GM21390 (cell line): Measurements from ENCODE around the gene PXYLP1.

Experiments
- ATAC-seq: cut with Tn5 transposase; IDR thresholded peaks from one replicate; pipeline ENCODE4 v1.9.1; 2021; ENCODE audit not compliant: unreplicated experiment

Gene PXYLP1

DNA sequence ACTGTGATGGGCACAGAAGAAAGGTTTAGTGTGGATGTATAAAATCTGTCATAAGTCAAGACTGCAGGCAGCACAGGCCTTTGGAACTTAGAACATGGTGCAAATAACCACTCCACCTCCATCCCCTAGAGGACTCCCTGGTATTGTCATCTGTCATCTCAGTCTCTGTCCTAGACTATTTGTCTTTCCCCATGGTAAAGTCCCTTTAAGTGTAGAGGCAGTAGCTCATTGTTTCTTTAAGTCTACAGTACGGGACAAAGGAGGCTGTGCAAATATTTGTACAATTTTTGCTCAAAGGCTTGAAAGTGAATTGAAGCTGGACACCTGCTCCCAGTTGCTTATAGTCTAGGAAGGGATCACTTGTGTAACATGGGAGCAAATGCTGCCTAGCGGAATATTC lies 3.2 kb upstream of the PXYLP1 start:
- ATAC-seq: no peak

DNA sequence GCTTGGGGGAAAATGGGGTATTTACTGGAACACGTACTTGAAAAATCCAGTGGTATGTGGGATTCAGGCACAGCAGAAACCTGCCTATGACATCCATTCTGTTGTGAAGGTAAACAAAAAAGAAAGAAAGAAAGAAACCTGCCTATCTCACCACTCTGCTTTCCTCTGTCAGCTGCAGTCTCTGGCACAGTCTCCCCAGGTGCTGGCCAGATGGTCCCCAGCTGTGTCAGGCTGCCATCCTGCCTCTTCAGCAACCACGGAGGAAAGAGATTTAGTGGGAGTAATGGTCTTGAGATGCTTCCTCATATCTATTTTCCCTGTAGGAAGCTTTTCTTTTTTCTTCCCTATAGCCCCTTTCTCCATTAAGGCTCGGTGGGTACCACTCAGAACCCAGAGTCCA lies 2.5 kb upstream of the PXYLP1 start:
- ATAC-seq: no peak

DNA sequence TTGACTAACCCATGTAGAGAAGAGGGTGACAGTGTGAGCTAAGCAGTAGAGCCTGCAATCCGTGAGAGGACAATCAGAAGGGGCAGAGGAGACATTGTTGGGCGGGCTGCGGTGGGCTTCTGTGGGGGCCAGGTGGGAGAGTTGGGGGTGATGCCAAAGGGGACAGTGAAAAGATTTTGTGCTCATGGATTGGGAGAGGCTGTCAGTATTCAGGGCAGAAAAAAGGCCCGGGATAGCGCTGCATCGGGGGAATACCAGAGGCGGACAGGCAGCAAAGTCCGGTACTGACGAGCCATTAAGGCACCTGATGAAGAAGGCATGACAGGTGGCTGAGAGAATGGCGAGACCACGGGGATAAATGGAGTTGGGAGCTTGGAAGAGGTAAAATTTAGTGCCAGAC lies 1.3 kb upstream of the PXYLP1 start:
- no peak for ATAC-seq

DNA sequence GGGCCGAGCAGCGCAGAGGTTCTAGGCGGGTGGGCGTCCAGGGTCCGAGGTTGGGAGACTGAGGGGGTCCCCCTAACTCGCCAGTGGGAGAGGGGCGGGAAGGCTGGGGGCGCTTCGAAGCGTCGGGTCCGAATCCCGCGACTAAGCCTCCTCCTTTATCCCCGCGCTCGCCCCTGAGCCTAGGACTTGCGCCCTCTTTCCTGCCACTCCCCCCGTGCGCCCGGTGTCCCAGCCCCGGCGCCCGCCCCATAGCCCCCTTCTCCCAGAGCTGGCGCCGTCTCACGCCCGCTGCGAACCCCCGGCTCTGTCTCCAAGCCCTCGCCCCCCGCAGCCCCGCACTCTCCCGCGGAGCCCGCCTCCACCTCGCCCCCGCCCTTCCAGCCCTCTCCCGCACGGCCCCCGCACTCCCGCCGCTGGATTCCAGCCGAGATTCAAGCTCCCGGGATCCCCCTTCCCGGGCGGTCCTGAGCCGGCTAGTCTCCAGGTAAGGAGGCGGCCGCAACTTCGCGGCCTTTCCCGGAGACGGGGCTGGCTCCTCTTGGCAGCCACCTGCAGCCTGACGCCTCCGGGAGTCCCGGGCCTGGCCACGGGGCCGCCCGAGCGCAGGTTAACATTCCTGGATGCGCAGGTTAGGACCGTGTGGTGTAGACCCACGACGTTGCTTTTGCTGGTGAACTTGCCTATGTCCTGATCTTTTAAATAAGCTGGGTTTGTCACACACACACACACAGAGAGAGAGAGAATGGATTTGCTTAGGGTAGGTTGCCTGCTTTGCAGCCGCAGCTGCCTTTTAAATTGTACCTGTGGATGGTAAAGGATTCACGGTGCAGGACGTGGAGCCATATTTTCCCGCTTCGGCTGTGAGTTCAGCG lies 563 bp downstream of the PXYLP1 start:
- peak; percentile 7 for ATAC-seq

DNA sequence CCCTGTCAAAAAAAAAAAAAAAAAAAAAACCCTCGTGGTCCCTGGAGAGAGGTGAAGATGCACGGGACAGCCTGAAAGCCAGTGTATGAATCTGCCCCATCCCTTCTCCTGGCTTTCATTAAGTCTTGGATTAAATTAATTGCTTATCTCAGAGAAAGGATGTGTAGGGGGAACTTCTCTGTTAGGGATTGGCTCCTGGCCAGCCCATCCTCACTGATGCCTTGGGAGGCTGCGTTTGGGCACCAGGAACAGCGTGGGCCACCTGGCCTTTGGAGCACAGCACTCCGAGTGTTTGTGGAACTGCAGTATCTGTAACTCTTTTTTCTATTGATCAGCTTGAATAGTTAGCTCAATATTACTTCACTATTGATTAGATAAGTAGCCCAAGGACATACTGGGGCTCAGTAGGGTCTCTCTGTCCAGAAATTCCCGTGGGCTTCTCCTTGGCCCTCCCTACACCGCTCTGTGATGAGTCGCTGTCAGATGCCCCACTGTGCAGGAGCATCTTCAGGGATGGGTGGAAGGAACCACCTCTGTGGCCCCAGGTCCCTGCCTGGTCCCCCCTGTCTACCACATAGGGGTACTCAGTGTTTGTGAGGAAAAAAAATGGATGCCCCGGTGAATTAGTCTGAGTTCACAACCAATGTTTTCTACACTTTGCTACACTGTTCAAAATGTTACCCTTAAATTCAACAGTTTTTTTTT lies 2.0 kb downstream of the PXYLP1 start:
- ATAC-seq: no peak

DNA sequence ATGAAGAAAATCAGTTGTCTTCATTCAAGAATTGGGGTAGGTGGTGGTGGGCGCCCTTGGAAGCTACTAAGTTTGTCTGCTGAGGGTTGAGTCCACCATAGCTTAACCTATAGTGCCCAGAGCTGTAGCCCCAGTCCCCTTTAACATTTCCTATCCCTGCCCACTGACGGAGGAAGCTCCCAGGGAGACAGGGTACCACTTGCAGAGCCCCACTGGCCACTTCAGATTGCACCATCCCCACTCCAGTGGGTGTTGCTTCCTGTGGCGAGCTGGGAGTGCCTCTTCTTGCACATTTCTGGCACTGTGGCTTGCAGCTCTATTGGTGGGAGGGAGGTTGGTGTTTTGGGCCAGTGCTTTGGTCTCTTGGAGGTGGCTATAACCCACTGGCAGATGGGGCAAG lies 2.7 kb downstream of the PXYLP1 start:
- ATAC-seq: no peak

DNA sequence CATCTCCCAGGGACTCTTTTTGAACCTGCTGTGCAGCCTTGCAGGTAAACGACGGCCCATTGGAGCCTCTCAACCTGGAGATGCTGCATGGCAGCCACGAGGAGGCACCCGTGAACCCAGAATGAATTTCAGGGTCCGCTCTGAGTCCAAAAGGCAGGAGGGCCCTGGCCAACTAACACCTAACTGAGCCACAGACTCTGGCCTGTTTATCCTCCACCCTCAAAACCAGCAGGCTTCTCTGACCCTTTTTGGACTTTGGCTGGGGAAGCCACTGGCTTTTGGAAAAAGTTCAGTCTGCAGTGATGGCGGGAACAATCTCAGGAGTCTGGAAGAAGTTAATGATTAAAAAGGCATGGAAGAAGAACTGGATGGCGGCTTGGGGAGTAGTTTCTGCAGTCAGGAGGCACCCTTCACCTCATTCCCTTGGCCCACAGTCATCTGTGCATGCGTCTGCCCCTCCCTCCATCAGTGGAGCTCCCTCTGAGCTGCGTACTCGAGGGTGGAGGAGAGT lies 4.1 kb downstream of the PXYLP1 start:
- ATAC-seq: no peak

DNA sequence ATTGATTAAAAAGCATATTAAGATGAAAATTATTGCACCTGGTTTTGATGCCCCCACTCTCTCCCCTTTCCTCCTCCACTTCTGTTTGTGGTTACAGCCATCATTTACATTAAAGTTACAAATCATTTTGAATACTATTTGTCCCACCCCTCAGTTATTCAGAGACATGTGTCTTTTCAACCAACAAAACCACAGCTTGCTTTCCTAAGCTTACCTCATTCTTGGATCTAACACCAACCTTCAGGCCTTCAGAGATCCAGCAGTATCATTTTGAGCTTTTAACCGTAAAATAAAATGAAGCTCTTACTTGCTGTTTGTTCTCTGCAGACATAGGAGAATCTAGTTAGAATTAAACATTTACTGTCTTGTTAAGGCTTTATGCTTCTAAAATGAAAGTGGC lies 4.7 kb downstream of the PXYLP1 start:
- no peak for ATAC-seq

DNA sequence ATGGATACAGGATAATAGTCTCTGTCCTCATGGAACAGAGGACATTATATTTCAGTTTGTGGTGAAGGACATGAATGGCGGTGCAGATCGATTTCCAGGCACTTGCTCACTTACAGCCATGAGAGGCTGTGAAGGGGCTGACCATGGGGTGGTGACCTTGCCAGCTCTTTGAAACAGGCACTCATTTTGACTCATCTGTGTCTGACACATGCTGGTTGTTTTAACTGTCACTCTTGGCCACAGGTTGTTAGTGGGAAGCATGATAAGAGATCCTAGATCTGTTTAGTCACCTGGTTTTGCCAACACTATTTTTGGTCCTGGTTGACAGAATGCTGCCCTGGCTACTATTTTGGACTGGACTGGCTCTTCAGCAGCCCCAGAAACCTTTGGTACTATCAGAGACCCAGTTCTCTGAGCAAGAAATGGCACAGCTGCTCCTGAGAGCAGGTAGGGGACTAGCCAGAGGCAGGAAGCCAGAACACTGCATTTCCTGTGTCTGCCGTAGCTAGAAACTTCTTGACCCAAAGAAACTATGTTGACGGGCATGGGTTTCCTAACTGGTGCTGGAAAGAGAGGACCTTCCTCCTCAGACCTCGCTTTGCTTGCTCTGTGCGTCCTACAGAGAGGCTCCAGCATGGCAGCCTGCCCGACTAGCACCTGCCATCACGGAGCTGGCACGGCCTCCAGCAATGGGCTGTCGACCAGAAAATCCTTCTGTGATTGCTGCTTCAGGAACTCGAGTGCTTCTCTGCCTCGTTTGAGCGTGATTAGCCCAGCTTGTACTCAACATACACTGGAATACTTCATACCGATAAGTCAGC lies 6.3 kb downstream of the PXYLP1 start:
- no peak for ATAC-seq

DNA sequence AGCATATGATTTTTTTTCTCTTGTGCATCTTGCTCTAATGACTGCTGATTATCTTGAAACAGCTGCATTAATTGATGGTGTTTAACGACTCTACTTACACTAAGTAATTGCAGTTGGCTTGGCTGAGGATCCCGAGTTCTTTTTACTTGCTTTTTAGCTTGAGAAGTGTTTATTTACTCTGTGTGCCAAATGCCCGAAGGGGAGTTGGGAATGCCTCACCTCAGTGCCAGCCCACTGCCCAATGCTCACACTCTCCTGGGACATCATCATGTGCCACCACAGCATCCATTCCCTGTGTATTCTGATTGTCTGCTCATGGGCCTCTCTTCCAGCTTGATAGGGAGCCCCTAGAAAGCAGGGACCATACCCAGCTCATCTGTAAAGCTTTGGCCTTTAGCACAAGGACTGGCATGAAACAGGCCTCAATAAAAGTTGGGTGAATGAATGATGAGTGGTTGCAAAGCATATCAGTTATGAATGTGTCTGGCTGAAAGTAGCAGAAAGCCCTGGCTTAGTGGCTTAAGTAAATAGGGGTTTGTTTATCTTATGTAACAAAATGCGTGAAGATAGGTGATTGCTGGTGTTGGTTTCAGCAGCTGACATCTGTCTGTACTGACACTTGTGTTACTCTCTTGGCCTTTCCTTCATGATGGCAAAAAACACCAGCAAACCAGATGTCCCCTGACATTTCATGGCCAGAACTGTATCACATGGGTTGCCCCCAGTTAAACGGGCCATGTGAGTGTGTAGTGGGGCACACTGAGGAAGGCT lies 8.1 kb downstream of the PXYLP1 start:
- ATAC-seq: no peak

DNA sequence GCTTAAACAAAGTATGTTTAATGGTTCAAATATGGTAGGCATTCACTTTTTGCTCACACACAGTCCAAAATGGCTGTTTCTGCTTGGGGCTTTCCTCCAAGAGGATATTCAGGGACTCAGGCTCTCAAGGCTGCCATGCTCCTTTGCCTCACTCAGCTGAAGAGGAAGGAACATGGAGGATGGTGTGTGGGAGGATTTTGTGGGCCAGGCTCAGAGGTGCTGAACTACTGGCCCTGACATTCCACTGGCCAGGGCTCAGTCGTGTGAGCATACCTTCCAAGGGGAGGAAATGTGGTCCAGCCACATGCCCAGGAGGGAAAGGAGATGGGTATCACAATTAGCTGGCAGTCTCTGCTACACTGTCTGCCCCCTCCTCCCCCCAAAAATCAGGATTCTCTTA lies 8.7 kb downstream of the PXYLP1 start:
- no peak for ATAC-seq

DNA sequence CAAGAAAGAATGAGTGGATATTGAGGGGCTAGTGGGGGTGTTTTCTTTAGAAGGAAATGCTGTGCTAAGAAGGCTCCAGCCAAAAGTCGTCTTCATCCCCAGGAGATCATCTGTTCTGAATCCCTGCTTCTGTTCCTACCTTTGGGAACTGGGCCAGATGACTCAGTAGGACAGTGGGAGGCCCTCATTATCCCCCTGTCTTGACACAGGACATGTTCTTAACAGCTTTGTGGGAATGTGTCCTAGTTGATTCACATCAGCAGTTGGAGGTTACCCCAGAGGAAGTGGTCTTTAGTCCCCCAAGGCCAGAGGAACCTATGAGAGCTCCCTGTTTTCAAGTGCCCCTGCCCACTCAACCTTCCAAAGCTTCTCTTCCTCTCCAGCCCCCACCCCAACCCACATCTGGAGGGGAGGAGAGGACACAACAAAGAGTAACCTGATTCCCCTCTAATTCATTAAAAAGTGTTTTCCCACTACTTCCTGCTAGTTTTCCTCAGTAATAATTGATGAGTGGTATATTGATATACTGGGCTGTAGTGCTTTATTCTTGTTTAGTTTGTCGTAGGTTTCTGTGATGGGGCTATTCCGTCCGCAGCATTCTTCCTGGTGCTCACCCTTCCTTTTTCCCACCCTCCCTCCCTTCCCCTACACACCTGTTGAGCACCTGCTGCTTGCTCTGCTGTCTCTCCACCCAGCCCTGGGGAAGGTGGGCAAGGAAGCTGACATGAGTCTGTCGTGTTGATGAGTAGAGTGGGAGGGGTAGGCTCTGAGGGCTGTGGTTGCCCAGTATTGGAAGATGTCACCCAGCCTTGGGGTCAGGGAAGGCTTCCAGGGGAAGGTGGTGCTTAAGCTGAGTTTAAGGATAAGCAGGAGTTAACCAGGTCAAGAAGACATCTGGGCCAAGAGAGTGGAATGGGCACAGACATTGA lies 9.3 kb downstream of the PXYLP1 start:
- no peak for ATAC-seq

DNA sequence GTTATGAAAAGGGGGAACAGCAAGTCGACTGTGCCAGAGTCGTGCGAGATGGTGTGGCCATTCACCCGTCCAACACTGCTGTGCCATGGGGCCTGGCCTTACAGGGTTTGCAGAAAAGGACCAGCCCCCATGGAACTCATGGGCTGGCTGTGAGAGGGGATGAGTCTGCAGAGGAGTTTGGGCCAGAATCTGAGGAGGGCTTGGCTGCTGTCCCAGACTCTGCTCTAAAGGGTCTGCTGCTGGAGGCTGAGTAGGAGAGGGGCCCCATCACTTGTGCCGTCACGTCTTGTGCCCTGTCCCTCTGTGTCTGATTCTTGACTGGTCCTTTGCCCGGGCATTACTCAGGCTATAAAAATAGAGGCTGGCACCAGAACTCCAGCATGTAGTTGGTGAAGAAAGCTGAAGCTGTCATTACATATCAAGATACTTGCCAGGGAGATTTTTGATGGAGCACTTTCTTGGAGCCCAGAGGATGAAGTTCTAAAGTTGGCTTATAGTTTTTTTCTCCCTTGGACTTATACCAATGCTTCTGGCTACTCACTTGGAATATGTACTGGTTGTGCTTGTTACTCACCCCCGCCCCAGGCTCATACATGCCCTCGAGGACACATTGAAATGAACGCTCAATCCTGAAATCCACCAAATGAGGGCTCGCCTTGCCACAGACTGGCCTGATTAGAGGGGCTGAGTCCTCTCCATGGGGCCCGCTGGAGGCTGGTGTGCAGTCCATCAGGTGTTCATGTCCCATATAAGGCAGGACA lies 10.2 kb downstream of the PXYLP1 start:
- ATAC-seq: no peak

DNA sequence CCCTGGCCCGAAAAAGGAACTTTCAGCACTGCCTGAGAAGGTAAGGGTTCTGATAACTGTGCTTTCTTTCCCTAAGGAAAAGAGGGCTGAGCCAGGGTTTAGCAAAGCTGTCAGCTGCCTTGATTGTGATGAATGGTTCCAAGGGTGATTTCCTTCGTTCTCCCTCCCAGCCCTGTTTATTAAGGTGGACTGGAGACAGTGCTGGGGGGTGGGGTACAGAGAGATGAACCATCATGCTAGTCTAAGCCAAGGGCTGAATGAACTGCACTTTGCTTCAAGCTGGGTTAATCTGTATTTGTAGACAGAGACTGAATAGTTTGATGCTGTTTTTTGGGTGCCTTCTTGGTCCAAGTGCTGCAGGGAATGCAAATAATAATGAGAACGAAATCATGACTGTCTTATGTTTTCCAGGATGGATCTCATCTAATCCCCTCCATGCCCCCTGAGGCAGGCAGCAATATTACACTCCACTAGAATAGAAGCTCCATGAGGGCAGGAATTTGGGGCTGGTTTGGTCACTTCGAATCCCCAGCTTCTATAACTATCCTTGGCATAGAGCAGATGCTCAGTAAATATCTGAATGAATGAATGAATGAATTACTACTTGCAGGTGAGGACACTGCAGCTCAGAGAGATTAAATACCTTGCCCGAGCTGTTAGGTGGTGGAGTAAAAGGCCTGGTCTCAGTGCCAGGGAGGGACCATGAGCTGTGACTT lies 10.9 kb downstream of the PXYLP1 start:
- no peak for ATAC-seq

DNA sequence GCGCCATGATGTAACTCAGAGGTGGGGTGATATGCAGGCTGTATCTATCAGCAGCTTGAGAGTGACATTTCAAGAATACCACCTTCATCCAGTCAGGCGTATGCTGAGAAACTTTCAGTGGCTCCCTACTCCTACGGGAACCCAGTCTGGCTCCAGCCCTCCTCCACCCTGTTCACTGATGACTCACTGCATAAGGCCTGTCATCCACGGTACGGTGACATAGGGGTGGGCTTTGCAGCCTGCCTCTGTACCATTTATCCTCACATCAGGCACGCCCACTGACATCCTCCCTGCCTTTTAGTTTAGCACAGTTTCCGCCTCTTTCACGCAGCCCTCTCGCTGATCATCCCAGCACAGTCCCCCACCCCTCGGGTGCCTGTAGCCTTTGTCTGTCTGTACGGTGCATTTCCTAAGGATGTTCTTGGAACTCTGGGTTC lies 11.7 kb downstream of the PXYLP1 start:
- no peak for ATAC-seq

DNA sequence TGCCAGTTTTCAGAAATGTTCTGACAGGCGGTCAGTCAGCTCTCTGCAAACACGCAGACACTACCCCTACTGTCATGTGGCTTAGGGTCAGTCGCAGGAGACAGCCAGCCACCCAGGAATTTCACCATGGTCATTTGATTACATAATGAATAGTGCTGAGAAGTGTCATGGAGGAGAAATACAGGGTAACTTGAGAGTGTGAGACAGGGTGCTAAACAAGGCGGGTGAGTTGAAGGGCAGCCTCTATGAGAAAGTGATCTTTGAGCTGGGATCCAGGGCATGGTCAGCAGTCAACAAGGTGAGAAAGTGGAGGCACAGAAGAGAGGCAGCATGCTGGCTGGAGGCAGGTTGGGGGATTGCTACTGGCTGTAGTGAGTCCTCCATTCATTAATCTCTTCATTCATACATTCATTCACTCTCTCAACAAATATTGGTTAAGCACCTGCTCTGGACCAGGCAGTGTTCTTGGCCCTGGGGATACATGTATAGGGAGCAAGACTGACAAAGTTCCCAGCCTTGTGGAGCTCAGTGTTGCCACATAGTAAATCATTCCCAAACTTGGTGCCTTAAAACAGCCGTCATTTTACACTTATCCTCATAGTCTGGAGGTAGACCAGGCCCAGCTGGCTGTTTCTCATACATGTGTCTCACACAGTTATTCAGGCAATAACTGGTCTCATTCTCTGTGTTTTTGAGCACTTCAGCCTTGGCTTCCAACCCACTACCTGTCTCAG lies 14.8 kb downstream of the PXYLP1 start:
- no peak for ATAC-seq

DNA sequence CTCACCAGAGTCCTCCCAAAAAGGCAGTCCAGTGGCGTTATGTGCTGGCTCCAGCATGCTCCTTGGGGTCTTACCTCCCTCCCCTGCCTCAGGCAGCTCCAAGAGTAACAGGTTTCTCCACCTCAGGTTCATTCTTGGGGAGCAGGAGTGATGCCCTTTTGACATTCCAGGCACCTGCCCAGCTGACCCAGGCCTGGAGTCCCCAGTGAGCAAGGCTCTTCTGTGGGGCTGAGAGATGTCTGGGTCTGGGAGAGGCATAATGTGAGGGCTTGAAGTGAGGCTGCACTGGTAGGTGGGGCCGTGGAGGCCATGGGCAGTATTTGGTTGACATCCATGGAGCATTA lies 15.3 kb downstream of the PXYLP1 start:
- no peak for ATAC-seq

DNA sequence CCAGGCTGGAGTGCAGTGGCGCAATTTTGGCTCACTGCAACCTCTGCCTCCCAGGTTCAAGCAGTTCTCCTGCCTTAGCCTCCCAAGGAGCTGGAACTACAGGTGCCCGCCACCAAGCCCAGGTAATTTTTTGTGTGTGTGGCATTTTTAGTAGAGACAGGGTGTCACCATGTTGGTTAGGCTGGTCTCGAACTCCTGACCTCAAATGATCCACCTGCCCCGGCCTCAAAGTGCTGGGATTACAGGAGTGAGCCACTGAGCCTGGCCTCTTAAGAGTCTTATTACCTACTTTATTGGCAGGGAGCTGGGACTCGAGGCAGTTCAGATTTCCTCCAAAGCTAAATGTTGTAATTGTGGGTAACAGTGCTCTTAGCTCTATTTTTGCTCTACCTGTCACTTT lies 16.4 kb downstream of the PXYLP1 start:
- no peak for ATAC-seq
